Peyer's patch (tissue), 4 donors: ENCODE measurements around the gene TOPORS.

Experiments used
- CTCF ChIP-seq, 6 experiments: fragments of 450-650 bp in 4 of 6; fragments of 200-600 bp in 2 of 6; sonication (generic) in 1 of 6; IDR thresholded peaks; one replicate each; pipeline ENCODE4 v1.5.1; 2017 to 2019; ENCODE audit warnings: antibody characterized with exemption in 6 of 6, mild to moderate bottlenecking in 3 of 6, moderate library complexity in 1 of 6
- POLR2A ChIP-seq, 2 donors: fragments of 450-650 bp; IDR thresholded peaks; one replicate each; pipeline ENCODE4 v1.5.1; 2017; ENCODE audit warnings: antibody characterized with exemption in 2 of 2, mild to moderate bottlenecking in 2 of 2, moderate library complexity in 2 of 2

DNA sequence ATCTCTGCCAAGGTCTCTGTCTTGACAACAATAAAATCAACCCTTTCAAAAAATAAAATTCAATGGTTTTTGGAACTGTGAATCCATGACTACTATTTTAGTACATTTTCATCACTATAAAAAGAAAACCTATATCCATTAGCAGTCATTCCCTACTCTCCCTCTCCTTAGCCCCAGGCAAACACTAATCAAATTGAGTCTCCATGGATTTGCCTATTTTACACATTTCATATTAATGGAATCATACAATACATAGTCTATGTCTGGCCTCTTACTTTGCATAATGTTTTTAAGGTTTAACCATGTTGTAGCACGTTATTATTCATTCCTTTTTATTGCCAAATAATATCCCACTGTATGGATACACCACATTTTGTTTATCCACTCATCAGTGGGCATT is 50.5 kb downstream of the TOPORS start:
- TF ChIP-seq CTCF (IDR thresholded peaks at IDR 0.05) (no peak), POLR2A (IDR thresholded peaks at IDR 0.05) (no peak)
